K562 (cell line): ENCODE measurements around the gene LSM12. TPM values are rescaled to one million over a fixed set of nuclear protein-coding genes. Genes with fewer than 3 reads are reported as not detected.

Source experiments
- CTCF ChIP-seq, 3 experiments: IDR thresholded peaks in 2 of 3; conservative IDR thresholded peaks in 1 of 3; 2 replicates each; pipeline ENCODE4 v1.5.1; 2011 to 2012; ENCODE audit warnings: low read length in 3 of 3, mild to moderate bottlenecking in 3 of 3, control low read depth in 2 of 3, improper control_type of control experiment in 1 of 3, inconsistent platforms in 1 of 3, low read depth in 1 of 3, mixed read lengths in 1 of 3, moderate library complexity in 1 of 3; ENCODE audit not compliant: insufficient read depth in 2 of 3
- ZBTB11 ChIP-seq, 3 experiments: fragments of 200-800 bp in 1 of 3; fragments of 250-450 bp in 1 of 3; fragments of 450-650 bp in 1 of 3; sonication (Bioruptor Pico) in 1 of 3; sonication (Bioruptor generic) in 1 of 3; formaldehyde crosslinking in 1 of 3; IDR thresholded peaks; 2 replicates each; pipeline versions ENCODE4 v1.6.1 to v1.8.0; 2016 to 2022; ENCODE audit warnings: mild to moderate bottlenecking in 2 of 3, missing genetic modification characterization in 2 of 3, missing compliant biosample characterization in 1 of 3, moderate library complexity in 1 of 3
- ZHX1 ChIP-seq: fragments of 150-350 bp; conservative IDR thresholded peaks from 2 replicates; pipeline ENCODE4 v1.6.1; 2014; ENCODE audit warnings: low read length
- polyA plus RNA-seq, 8 experiments: library from polyadenylated mRNA; depleted of rRNA in 4 of 8; stranded (reverse) in 5 of 8; unstranded in 3 of 8; fragments of >200 nt; fragmentation: Nextera tagmentation in 2 of 8; fragmentation: Illumina TruSeq in 1 of 8; extraction: Ambion mirVana in 2 of 8; extraction: Trizol in 1 of 8; gene quantifications; 2 replicates each; pipeline versions ENCODE4 v1.2.1 to v1.2.3, GENCODE V29; 2011 to 2014; ENCODE audit warnings: inconsistent platforms in 1 of 8, missing spikeins in 1 of 8
- total RNA-seq, 7 experiments: library from RNA; depleted of rRNA in 6 of 7; stranded (reverse); fragments of >200 nt in 6 of 7; fragmentation: Illumina TruSeq in 2 of 7; extraction: Trizol in 2 of 7; gene quantifications; 2 replicates each; pipeline versions ENCODE4 v1.2.1 to v1.2.3, GENCODE V29; 2011 to 2021; ENCODE audit warnings: low replicate concordance in 1 of 7

LSM12 gene
- total and polyA plus RNA-seq, 9 of the 15 experiments (the other 6 are each of a cell fraction or from before 2014, with no cell fraction given): 53.0 to 258 (median 89.3) TPM

GRCh38 chr17:43987131-43988021 lies 79.1 kb downstream of the LSM12 start (continued):
- TF ChIP-seq ZBTB11 (CRISPR knock-in tag; IDR thresholded peaks at IDR 0.05): no peak
- no peak for TF ChIP-seq CTCF (IDR thresholded peaks at IDR 0.05 in 2 of 3, conservative IDR thresholded peaks at IDR 0.05 in 1 of 3; ENCODE audit: insufficient read depth in 2 of 3, low read depth in 1 of 3, low read length in 3 of 3)
- TF ChIP-seq ZHX1: no peak
